Activated naive CD8-positive, alpha-beta T cell treated with anti-CD3 and anti-CD28 coated beads for 36 hours (primary cell): ENCODE measurements around the gene CXorf65. TPM values are rescaled to one million over a fixed set of nuclear protein-coding genes. Genes with fewer than 3 reads are reported as not detected.

Experiments used
- DNase-seq: peaks from one replicate; pipeline ENCODE4 v3.0.0; 2021
- H3K27ac Mint-ChIP-seq: one replicate; pipeline ENCODE4 v1.8.0; 2022; ENCODE audit warnings: mild to moderate bottlenecking, moderate library complexity, mixed read lengths
- H3K27me3 Mint-ChIP-seq: one replicate; pipeline ENCODE4 v1.8.0; 2022; ENCODE audit warnings: mild to moderate bottlenecking, mixed read lengths
- H3K36me3 Mint-ChIP-seq: one replicate; pipeline ENCODE4 v1.8.0; 2021; ENCODE audit warnings: mild to moderate bottlenecking, mixed read lengths
- H3K4me1 Mint-ChIP-seq: one replicate; pipeline ENCODE4 v1.8.0; 2021; ENCODE audit warnings: mixed read lengths
- H3K4me3 Mint-ChIP-seq: one replicate; pipeline ENCODE4 v1.8.0; 2022; ENCODE audit warnings: mild to moderate bottlenecking, moderate library complexity, mixed read lengths
- H3K9me3 Mint-ChIP-seq: one replicate; pipeline ENCODE4 v1.8.0; 2022; ENCODE audit warnings: mixed read lengths
- total RNA-seq, 2 experiments: library from RNA; stranded (reverse); gene quantifications; one replicate each; pipeline ENCODE4 v1.2.3, GENCODE V29; 2021

The CXorf65 gene
- 10 to 100 TPM in 1 of 2 experiments, 1 to 10 TPM in 1; 6.7 to 10.4 TPM for total RNA-seq

DNA sequence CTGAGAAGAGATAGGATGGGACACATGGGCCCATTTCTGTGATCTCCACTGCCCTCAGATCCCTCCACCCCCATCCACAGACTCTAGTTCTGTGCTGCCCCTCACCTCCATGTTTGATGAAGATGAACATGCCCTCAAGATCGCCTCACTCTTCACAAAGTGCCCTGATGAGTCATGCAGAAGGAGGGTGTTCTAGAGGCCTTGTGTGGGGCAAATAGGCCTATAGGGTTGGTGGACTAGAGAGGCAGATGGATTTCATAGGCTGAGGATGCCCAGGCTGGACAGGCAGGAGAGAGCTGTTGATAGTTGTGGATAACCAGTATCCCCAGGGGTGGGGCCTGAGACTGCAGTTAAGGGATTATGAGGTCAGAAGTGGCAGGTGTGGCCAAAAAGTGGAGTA is at the start of gene CXorf65:
CXorf65 (minus strand) TSS at position 314 of the 400 bp plus-strand sequence; CDS start at position 130, 184 bp downstream.
- Mint-ChIP-seq H3K27me3 (no peaks in the 10 kb centered on the region), H3K27ac (peak within 1 kb of the TSS; percentile 96), H3K4me3 (peak within 1 kb of the TSS; percentile 99), H3K4me1 (peaks cover 55% of the 10 kb centered on the region), H3K36me3 (peaks cover 72% of the 10 kb centered on the region), H3K9me3 (no peaks in the 10 kb centered on the region)
- DNase-seq: peak; percentile 28

DNA sequence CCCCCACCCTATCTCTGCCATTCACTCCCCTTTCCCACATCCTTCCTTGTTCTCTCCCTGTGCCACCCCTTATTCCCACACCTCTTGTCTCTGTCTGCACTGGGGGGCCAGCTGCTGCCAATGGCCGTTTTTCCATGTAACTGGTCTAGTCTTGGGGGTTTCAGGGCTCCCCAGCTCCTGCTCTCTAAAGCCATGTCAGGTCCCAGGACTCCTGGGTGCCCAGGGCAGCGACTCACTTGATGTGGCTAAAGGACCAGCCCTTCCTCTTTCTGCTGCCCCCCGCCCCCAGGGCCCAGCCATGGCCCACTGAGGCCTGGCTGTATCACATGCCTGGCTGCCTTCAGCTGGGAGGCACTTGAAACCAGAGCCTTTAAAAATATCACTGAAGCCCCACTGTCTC is 48.1 kb upstream of the CXorf65 start:
- DNase-seq: no peak
- Mint-ChIP-seq H3K27ac (no peak overlapping the region), H3K27me3 (no peaks in the 10 kb centered on the region), H3K4me3 (no peak overlapping the region), H3K4me1 (peaks cover 6% of the 10 kb centered on the region), H3K36me3 (no peaks in the 10 kb centered on the region), H3K9me3 (no peaks in the 10 kb centered on the region)

DNA sequence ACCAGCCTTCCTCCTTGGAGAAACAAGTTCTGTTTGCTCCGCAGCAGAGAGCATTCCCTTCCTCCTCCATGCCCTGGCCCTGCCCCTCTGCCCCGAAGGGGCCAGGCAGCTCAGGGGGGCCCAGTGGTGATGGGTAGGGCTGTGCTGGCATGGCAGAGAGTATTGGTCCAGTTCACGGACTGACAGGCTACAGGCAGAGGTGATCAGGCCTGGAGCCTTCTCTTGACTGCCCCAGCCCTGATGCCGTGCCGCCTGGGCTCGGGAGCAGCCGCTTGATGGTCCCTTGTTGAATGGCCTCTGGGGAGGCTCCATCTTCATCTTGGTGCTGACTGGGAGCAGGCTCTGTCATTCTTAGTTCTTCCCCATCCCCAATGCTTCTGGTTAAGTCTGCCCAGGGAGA is 47.7 kb upstream of the CXorf65 start:
- H3K36me3 Mint-ChIP-seq: no peaks in the 10 kb centered on the region
- H3K27me3 Mint-ChIP-seq: no peaks in the 10 kb centered on the region
- no peak overlapping the region for H3K4me3 Mint-ChIP-seq
- no peak overlapping the region for H3K27ac Mint-ChIP-seq
- H3K4me1 Mint-ChIP-seq: peaks cover 3% of the 10 kb centered on the region
- no peak for DNase-seq
- H3K9me3 Mint-ChIP-seq: no peaks in the 10 kb centered on the region

DNA sequence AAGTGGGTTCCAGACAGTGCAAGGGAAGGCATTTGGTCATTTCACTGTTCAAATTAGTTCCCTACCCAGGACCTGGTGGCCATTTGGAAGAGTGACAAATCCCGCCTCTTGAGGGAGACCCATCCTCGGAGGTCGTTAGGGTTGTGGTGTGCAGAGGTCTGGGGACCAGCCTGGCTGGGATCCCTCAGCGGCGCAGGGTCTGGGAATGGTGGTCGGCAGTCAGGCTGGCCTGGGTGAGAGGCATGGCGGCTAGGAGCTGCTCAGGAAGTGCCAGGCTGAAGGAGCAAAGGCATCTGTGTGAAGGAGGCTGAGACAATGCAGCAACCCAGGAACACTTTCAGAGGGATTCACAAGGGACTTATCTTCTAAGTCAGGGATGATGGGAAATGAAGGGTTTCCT is 44.8 kb upstream of the CXorf65 start:
- DNase-seq: no peak
- no peak overlapping the region for H3K27ac Mint-ChIP-seq

DNA sequence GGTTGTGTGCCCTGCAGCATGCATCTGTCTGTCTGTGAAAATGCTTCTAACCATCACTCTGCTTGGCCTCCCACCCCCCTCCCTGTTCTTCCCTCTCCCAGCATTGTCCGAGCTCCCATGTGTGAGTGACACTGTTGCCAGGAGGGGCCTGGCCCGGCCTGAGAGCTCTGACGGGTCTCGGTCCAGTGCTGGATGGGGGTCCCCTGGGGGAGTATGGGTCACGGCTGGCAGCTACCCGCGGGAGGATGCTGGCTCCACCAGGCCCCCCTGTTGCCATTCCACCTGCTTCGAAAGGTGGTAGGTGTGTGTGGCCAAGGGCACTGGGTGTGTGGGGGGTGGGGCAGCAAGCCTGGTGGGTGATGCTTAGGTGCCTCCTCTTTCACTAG is 41.7 kb upstream of the CXorf65 start:
- H3K4me3 Mint-ChIP-seq: no peak overlapping the region
- H3K27me3 Mint-ChIP-seq: no peaks in the 10 kb centered on the region
- H3K9me3 Mint-ChIP-seq: no peaks in the 10 kb centered on the region
- no peaks in the 10 kb centered on the region for H3K36me3 Mint-ChIP-seq
- H3K4me1 Mint-ChIP-seq: peaks cover 9% of the 10 kb centered on the region
- H3K27ac Mint-ChIP-seq: no peak overlapping the region
- no peak for DNase-seq

More for the DNA sequence above, 44.8 kb upstream of the CXorf65 start:
- H3K36me3 Mint-ChIP-seq: no peaks in the 10 kb centered on the region
- H3K4me1 Mint-ChIP-seq: peaks cover 2% of the 10 kb centered on the region
- H3K27me3 Mint-ChIP-seq: no peaks in the 10 kb centered on the region
- no peaks in the 10 kb centered on the region for H3K9me3 Mint-ChIP-seq
- H3K4me3 Mint-ChIP-seq: no peak overlapping the region

DNA sequence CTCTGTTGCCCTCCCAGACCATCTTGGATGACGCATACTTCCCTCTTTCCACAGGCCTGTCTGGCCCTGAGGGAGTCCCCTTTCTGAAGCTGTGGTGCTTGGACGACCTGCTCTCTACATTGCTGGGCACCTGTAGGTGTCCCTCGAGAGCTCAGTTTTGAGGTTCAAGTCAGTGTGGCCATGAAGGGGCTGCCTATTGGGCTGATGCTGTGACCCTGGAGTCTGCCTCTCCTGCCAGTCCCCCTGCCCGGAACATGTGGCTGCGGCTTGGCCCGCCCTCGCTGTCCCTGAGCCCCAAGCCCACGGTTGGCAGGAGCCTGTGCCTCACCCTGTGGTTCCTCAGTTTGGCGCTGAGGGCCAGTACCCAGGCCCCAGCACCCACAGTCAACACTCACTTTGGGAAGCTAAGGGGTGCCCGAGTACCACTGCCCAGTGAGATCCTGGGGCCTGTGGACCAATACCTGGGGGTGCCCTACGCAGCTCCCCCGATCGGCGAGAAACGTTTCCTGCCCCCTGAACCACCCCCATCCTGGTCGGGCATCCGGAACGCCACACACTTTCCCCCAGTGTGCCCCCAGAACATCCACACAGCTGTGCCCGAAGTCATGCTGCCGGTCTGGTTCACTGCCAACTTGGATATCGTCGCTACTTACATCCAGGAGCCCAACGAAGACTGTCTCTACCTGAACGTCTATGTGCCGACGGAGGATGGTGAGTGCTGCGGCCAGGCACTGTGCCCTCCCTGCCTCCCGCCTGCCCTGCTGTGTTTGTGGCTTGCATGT is 41.1 kb upstream of the CXorf65 start:
- no peaks in the 10 kb centered on the region for H3K27me3 Mint-ChIP-seq
- no peaks in the 10 kb centered on the region for H3K9me3 Mint-ChIP-seq

DNA sequence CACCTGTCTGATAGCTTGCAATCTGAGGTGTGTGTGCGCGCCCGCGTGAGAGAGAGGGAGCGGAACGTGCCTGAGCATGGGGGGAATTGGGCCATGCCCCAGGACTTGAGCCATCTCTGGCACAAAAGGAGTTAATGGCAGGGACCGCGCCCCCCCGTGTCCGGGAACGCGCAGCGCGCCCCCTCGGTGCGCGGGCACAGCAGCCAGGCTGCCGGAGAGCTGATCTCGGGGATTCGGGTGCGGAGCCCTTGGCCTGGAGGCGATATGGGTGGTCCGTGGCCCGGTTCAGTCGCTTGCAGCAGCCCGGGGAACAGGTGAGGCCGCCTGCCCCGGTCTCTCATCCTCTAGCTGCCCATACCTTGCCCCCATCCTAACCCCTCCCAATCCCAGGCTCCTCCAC is 38.1 kb upstream of the CXorf65 start, which contains the start of gene NLGN3:
NLGN3 (plus strand) TSS at position 191 of the 400 bp plus-strand sequence. CDS start 2,909 bp downstream, outside the sequence.
- Mint-ChIP-seq H3K27ac (peak within 1 kb of the TSS; percentile 51), H3K4me1 (peaks cover 9% of the 10 kb centered on the region), H3K27me3 (no peaks in the 10 kb centered on the region), H3K9me3 (no peaks in the 10 kb centered on the region), H3K4me3 (no peak within 1 kb of the TSS), H3K36me3 (peaks cover 2% of the 10 kb centered on the region)
- DNase-seq: no peak

More for the DNA sequence above, 41.1 kb upstream of the CXorf65 start:
- Mint-ChIP-seq H3K36me3 (peaks cover 2% of the 10 kb centered on the region), H3K4me1 (peaks cover 9% of the 10 kb centered on the region), H3K4me3 (no peak overlapping the region), H3K27ac (no peak overlapping the region)
- DNase-seq: no peak

DNA sequence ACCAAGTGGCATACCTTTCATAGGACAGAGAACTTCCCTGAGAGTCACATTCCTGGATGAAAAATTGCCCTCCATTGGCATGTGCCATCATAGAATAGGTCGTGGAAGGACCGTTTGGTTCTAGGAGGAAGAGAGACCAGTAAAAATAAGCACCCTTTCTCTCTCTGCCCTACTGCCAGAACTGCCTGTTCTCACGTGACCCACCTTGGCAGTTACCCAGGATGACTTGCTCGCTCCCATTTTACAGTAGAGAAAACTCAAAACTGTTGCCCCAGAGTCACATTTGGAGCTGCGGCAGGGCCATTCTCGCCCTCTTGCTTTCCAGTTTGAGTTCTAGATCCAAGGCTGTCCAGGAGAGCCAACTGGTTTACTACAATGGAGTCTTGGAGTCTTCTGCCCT is 37.0 kb upstream of the CXorf65 start:
- peaks cover 9% of the 10 kb centered on the region for H3K36me3 Mint-ChIP-seq
- H3K27me3 Mint-ChIP-seq: no peaks in the 10 kb centered on the region
- no peak overlapping the region for H3K4me3 Mint-ChIP-seq
- H3K27ac Mint-ChIP-seq: no peak overlapping the region
- DNase-seq: no peak
- peaks cover 12% of the 10 kb centered on the region for H3K4me1 Mint-ChIP-seq
- H3K9me3 Mint-ChIP-seq: no peaks in the 10 kb centered on the region

DNA sequence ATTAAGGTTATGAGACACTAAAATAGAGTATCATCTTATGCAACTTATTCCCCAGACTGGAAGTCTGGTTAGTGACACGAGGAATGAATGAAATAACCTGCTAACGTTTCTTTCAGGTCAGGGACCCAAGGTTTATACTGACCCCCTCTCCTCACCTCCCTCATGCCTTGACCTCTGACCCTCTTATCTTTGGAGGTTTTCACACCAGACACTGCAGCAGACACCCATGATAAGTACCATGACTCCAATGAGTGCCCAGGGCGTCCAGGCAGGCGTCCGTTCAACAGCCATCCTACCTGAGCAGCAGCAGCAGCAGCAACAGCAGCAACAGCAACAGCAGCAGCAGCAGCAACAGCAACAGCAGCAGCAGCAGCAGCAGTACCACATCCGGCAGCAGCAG is 33.9 kb upstream of the CXorf65 start:
- no peak for DNase-seq
- Mint-ChIP-seq H3K4me1 (peaks cover 8% of the 10 kb centered on the region), H3K36me3 (peaks cover 14% of the 10 kb centered on the region), H3K4me3 (no peak overlapping the region), H3K9me3 (no peaks in the 10 kb centered on the region), H3K27me3 (no peaks in the 10 kb centered on the region), H3K27ac (no peak overlapping the region)

DNA sequence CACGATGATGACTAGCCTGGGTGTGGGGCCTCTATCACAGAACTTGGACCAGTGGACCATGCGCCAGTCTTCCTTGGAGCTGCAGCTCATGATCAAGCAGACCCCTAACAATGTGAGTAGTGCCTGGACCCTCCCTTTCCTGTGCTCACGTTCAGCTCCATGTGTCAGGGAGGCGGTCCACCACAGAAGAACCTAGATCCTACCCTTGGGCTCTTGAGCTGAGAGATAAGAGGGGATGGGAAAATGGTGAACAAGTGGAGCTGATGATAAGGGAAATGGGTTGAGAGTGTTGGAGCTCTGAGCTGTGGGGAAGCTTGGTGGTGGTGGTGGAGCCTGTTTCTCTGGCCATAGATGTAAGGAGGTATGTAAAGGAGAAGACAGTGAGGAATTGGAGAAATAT is 25.0 kb upstream of the CXorf65 start:
- H3K27me3 Mint-ChIP-seq: no peaks in the 10 kb centered on the region
- DNase-seq: no peak
- H3K4me1 Mint-ChIP-seq: peaks cover 12% of the 10 kb centered on the region
- no peaks in the 10 kb centered on the region for H3K9me3 Mint-ChIP-seq
- H3K4me3 Mint-ChIP-seq: no peak overlapping the region
- peaks cover 22% of the 10 kb centered on the region for H3K36me3 Mint-ChIP-seq
- no peak overlapping the region for H3K27ac Mint-ChIP-seq

DNA sequence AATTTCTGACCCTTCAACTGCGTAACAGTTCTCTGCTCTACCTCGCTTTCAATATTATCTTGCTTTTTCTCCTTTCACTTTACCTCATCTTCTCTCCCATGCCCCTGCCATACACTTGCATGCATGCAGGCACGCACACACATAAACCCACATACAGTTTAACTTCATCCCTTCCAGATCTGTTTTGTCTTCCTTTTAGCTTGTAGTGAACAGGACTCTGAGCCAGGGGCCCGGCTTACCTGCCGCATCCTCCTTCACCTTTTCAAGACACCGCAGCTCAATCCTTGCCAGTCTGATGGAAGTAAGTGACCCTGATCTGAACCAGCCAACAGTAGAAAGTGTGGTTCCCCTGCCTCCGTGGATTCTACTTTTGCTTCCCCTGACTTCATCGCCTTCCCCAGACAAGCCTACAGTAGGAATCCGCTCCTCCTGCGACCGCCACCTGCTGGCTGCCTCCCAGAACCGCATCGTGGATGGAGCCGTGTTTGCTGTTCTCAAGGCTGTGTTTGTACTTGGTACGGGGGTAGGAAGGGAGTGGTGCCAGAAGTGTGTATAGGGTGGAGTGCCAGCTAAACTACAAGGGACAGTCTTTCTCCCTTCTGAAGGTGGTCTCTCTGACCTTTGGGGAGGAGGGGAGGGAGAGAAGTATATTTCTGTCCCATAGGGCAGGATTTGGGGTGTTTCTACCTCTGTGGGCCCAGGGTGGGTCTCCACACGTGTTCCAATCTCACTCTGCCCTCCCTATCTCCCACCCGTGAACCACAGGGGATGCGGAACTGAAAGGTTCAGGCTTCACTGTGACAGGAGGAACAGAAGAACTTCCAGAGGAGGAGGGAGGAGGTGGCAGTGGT is 22.6 kb upstream of the CXorf65 start:
- peak overlapping the region; percentile 87 for H3K27ac Mint-ChIP-seq
- H3K9me3 Mint-ChIP-seq: no peaks in the 10 kb centered on the region
- peaks cover 21% of the 10 kb centered on the region for H3K36me3 Mint-ChIP-seq
- H3K4me3 Mint-ChIP-seq: peak overlapping the region; percentile 72
- peak; percentile 64 for DNase-seq
- no peaks in the 10 kb centered on the region for H3K27me3 Mint-ChIP-seq
- H3K4me1 Mint-ChIP-seq: peaks cover 12% of the 10 kb centered on the region

DNA sequence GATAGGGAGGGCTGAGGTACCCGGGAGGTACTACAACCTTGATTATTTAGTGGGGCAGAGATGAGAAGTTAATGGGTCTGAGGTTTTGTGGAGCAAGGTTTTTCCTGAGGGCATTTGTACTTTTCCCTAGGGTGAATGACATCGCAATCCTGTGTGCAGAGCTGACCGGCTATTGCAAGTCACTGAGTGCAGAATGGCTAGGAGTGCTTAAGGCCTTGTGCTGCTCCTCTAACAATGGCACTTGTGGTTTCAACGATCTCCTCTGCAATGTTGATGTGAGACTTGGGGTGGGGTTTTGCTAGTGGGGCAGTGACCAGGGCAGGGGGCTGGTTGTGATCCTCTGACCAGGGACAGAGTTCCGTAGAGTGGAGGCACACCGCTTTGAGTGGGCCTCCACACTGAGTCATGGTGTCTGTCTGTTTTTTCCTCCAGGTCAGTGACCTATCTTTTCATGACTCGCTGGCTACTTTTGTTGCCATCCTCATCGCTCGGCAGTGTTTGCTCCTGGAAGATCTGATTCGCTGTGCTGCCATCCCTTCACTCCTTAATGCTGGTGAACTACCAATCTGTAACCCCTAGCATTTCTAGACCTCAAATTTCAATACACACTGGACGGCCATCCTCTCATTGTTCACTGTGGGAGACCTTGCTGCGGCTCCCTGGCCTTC is 21.8 kb upstream of the CXorf65 start:
- no peaks in the 10 kb centered on the region for H3K9me3 Mint-ChIP-seq
- H3K4me3 Mint-ChIP-seq: peak overlapping the region; percentile 72
- no peak overlapping the region for H3K27ac Mint-ChIP-seq
- no peak for DNase-seq
- no peaks in the 10 kb centered on the region for H3K27me3 Mint-ChIP-seq
- peaks cover 12% of the 10 kb centered on the region for H3K4me1 Mint-ChIP-seq
- peaks cover 21% of the 10 kb centered on the region for H3K36me3 Mint-ChIP-seq

DNA sequence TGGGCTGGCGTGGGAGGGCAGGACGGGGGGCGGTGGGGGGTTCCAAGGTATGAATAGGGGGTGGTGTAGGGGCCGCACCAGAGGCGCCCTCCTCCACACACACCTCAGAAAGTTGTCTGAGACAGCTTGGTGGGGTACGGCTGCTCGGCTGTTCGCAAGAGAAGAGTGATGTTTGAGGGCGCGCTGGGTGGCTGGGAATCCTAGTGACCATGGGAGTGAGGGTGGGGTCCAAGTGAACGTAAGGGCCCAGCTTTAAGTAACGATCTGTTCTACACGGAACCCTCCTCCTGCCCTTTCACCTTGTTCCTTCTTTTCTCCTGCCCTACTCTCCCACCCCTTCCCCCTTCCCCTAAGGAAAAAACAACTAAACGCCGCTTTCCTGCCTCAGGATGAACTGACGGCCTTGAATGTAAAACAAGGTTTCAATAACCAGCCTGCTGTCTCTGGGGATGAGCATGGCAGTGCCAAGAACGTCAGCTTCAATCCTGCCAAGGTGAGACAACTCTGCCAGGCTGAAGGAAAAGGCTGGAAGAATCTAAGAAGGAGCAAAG is 12.5 kb upstream of the CXorf65 start:
- Mint-ChIP-seq H3K9me3 (no peaks in the 10 kb centered on the region), H3K4me3 (peak overlapping the region; percentile 81), H3K36me3 (peaks cover 10% of the 10 kb centered on the region), H3K27ac (peak overlapping the region; percentile 86), H3K4me1 (peaks cover 22% of the 10 kb centered on the region), H3K27me3 (no peaks in the 10 kb centered on the region)
- no peak for DNase-seq

DNA sequence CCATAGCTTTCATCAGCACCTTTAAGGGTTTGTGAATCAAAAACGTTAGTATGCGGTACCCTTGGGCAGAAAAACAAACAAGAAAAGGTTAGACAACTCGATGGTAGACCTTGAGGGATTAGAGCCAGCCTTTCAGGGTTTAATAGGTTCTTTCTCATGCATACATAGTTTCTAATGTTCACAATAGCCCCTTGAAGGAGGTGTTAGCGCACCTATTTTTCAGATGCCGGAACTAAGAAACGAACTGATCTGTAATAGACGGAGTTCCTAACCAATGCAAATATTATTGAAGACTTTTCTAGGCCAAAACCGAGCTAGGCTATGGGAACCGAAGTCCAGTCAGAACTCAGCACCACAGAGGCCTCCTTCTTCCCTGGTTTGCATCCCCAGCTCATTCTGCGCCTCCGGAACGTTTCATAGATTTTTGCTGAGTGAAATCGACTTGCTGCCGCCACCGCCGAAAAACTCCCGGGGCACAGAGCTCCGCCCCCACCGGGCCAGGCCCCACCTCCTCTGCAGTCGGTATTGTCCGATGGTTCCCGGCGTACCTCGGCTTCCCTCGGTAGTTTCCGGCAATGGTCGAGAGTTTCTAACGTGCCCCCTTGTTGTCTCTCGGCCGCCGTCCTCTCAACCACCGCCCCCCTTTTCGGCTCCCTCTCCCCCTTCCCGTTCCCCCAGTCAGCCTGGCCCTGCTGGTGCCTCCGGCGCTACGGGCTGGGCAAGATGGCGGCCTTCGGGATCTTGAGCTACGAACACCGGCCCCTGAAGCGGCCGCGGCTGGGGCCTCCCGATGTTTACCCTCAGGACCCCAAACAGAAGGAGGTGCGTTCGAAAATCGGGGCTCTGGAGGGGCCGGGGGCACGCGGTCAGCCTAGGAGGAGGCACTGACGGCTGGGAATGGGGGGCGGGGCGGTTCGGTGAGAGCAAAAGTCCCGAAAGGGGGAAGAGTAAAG is 11.8 kb upstream of the CXorf65 start, which contains the start of gene MED12:
MED12 (plus strand) TSS at position 565 of the 953 bp plus-strand sequence; CDS start at position 724, 159 bp downstream.
- DNase-seq: peak; percentile 85
- Mint-ChIP-seq H3K9me3 (no peaks in the 10 kb centered on the region), H3K36me3 (peaks cover 10% of the 10 kb centered on the region), H3K27ac (peak within 1 kb of the TSS; percentile 86), H3K4me3 (peak within 1 kb of the TSS; percentile 81), H3K27me3 (no peaks in the 10 kb centered on the region), H3K4me1 (peaks cover 24% of the 10 kb centered on the region)
